DND-41 (cell line): Measurements from ENCODE around the gene CRYBG1.

Experiments used
- ATAC-seq: fragments of 200-7000 bp; cut with Tn5 transposase; 3 replicates; pipeline ENCODE4 v1.9.1; 2021; ENCODE audit warnings: low read depth; ENCODE audit not compliant: insufficient read depth
- DNase-seq: peaks from one replicate; pipeline ENCODE4 v3.0.0-alpha.2; 2020
- H2AFZ ChIP-seq: 2 replicates; pipeline ENCODE4 v1.6.0; 2012; ENCODE audit warnings: low read depth, low read length
- H3K27ac ChIP-seq: 2 replicates; pipeline ENCODE4 v1.5.1; 2012; ENCODE audit warnings: low read length, inconsistent platforms
- H3K27me3 ChIP-seq: fragments of 200-600 bp; sonication (generic); 2 replicates; pipeline ENCODE4 v1.6.0; 2012; ENCODE audit warnings: low read length, mild to moderate bottlenecking, inconsistent platforms; ENCODE audit not compliant: insufficient read depth, poor library complexity
- H3K36me3 ChIP-seq: 2 replicates; pipeline ENCODE4 v1.5.1; 2012; ENCODE audit warnings: low read length, inconsistent platforms; ENCODE audit not compliant: insufficient read depth
- H3K4me1 ChIP-seq: 2 replicates; pipeline ENCODE4 v1.5.1; 2012; ENCODE audit warnings: mild to moderate bottlenecking, low read length; ENCODE audit not compliant: insufficient read depth
- H3K4me2 ChIP-seq: 2 replicates; pipeline ENCODE4 v1.6.0; 2012; ENCODE audit warnings: mild to moderate bottlenecking, moderate library complexity, low read length, inconsistent platforms; ENCODE audit not compliant: insufficient read depth
- H3K4me3 ChIP-seq, 2 experiments: fragments of 200-600 bp in 1 of 2; shearing (Covaris generic) in 1 of 2; 2 replicates each; pipeline ENCODE4 v1.5.1; 2012 to 2016; ENCODE audit warnings: inconsistent platforms in 2 of 2, low read length in 2 of 2, mild to moderate bottlenecking in 2 of 2, low read depth in 1 of 2, moderate library complexity in 1 of 2
- H3K79me2 ChIP-seq: 2 replicates; pipeline ENCODE4 v1.6.0; 2012; ENCODE audit warnings: low read length, inconsistent platforms; ENCODE audit not compliant: insufficient read depth
- H3K9ac ChIP-seq: 2 replicates; pipeline ENCODE4 v1.6.0; 2012; ENCODE audit warnings: low read depth, mild to moderate bottlenecking, inconsistent platforms, low read length, moderate library complexity
- H3K9me3 ChIP-seq: 2 replicates; pipeline ENCODE4 v1.5.1; 2012; ENCODE audit warnings: low read length, moderate library complexity, mild to moderate bottlenecking, inconsistent platforms; ENCODE audit not compliant: insufficient read depth, severe bottlenecking
- H4K20me1 ChIP-seq: 2 replicates; pipeline ENCODE4 v1.6.0; 2012; ENCODE audit warnings: low read length; ENCODE audit not compliant: insufficient read depth
- CTCF ChIP-seq: IDR thresholded peaks from 2 replicates; pipeline ENCODE4 v1.5.1; 2012; ENCODE audit warnings: borderline replicate concordance, low read length, moderate library complexity, mild to moderate bottlenecking; ENCODE audit not compliant: poor library complexity, severe bottlenecking; ENCODE audit errors: extremely low read depth
- EZH2 ChIP-seq: IDR thresholded peaks from 3 replicates; pipeline ENCODE4 v1.6.1; 2012; ENCODE audit warnings: borderline replicate concordance, low read depth, mild to moderate bottlenecking, moderate library complexity, low read length, inconsistent platforms; ENCODE audit not compliant: severe bottlenecking

CRYBG1 gene

DNA sequence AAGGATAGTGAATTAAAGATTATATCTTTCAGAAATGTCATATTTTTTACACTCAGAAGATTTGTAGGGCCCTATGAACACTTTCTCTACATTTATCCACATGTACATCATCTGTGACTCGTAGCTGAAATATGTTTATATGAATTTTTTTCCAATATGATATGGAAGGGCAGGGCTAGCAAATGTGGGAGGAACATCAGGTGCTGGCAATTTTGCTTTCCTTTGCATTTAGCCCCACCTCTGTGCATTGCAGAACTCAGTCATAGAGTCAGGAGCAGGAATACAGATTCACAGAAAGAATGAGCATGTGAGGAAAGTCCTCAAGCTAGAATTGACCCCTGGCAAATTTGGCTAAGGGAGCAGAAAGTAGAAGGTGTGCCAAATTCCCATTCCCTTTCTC lies 129.9 kb downstream of the CRYBG1 start:
- Histone ChIP-seq H3K9me3 (no peaks in the 10 kb centered on the region), H2AFZ (no peak overlapping the region), H4K20me1 (no peaks in the 10 kb centered on the region), H3K36me3 (no peaks in the 10 kb centered on the region), H3K4me2 (no peak overlapping the region), H3K79me2 (no peaks in the 10 kb centered on the region), H3K9ac (no peak overlapping the region), H3K27me3 (no peaks in the 10 kb centered on the region), H3K27ac (no peak overlapping the region), H3K4me1 (no peaks in the 10 kb centered on the region), H3K4me3 (no peak overlapping the region)
- TF ChIP-seq EZH2 (no peak), CTCF (no peak)
- ATAC-seq, result no peak
- no peak for DNase-seq

DNA sequence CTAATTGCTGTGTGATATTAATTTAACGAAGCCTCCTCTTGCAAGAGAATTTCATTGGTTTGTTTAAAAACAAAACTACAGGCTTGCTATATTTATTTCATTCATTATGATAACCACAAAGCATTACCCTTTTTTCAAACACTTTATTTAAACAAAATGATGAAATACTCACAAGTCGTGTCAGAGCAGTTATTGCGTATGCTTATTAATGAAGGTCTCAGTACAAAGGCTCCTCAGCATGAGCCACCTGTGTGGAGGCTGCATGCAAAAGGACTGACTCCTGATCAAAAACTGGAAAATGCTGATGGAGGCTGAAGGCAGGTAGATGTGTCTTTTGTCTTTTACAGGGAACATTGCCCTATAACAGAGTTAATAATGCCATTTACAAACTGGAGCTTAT lies 130.5 kb downstream of the CRYBG1 start:
- H3K4me1 ChIP-seq, result no peaks in the 10 kb centered on the region
- H3K4me2 ChIP-seq, result no peak overlapping the region
- no peaks in the 10 kb centered on the region for H4K20me1 ChIP-seq
- no peaks in the 10 kb centered on the region for H3K79me2 ChIP-seq
- no peaks in the 10 kb centered on the region for H3K36me3 ChIP-seq
- no peak overlapping the region for H2AFZ ChIP-seq
- no peak overlapping the region for H3K27ac ChIP-seq
- H3K9me3 ChIP-seq, result no peaks in the 10 kb centered on the region
- no peak overlapping the region for H3K9ac ChIP-seq
- ATAC-seq, result no peak
- TF ChIP-seq EZH2, result no peak
- H3K4me3 ChIP-seq, result no peak overlapping the region
- H3K27me3 ChIP-seq, result no peaks in the 10 kb centered on the region
- no peak for DNase-seq

GRCh38 chr6:106495014-106495413 lies 134.5 kb downstream of the CRYBG1 start:
- ATAC-seq, result no peak
- H3K27ac ChIP-seq, result no peak overlapping the region

GRCh38 chr6:106496823-106497222 lies 136.3 kb downstream of the CRYBG1 start:
- no peak for DNase-seq
- Histone ChIP-seq H3K27me3 (no peaks in the 10 kb centered on the region), H3K9me3 (no peaks in the 10 kb centered on the region), H3K4me1 (no peaks in the 10 kb centered on the region), H4K20me1 (no peaks in the 10 kb centered on the region), H3K27ac (no peak overlapping the region), H3K79me2 (no peaks in the 10 kb centered on the region), H2AFZ (no peak overlapping the region), H3K36me3 (no peaks in the 10 kb centered on the region), H3K4me3 (no peak overlapping the region), H3K9ac (no peak overlapping the region), H3K4me2 (no peak overlapping the region)
- no peak for ATAC-seq
- TF ChIP-seq CTCF (no peak), EZH2 (no peak)

More at GRCh38 chr6:106495014-106495413, 134.5 kb downstream of the CRYBG1 start:
- Histone ChIP-seq H2AFZ (no peak overlapping the region), H4K20me1 (no peaks in the 10 kb centered on the region), H3K79me2 (no peaks in the 10 kb centered on the region), H3K4me3 (no peak overlapping the region), H3K4me1 (no peaks in the 10 kb centered on the region), H3K36me3 (no peaks in the 10 kb centered on the region), H3K27me3 (no peaks in the 10 kb centered on the region), H3K9ac (no peak overlapping the region), H3K4me2 (no peak overlapping the region), H3K9me3 (no peaks in the 10 kb centered on the region)
- TF ChIP-seq EZH2, result no peak
- TF ChIP-seq CTCF, result no peak
- no peak for DNase-seq
